Liver (tissue), 9 donors: ENCODE results near the gene ZNFX1. TPM values are rescaled to one million over a fixed set of nuclear protein-coding genes. Genes with fewer than 3 reads are reported as not detected.
A peak's percentile ranks its signal among the peaks of the same experiment; 100 is the strongest.
"Not testable (repeated sequence)": the region's sequence is repeated elsewhere in the genome, so short reads cannot be mapped to it uniquely, and the experiment has no call there.

ENCODE experiments used
- DNase-seq: peaks from one replicate; pipeline ENCODE4 v3.0.0-alpha.2; 2017; ENCODE audit warnings: low spot score
- H3K27ac ChIP-seq, 2 donors: one replicate each; pipeline ENCODE4 v1.7.0; 2013; ENCODE audit warnings: inconsistent platforms in 2 of 2, low read length in 2 of 2, control low read depth in 1 of 2, low read depth in 1 of 2, mild to moderate bottlenecking in 1 of 2
- H3K27me3 ChIP-seq, 4 donors: one replicate each; pipeline versions ENCODE4 v1.6.1 to v1.7.0; 2013; ENCODE audit warnings: low read length in 3 of 4, inconsistent platforms in 1 of 4, mild to moderate bottlenecking in 1 of 4, moderate library complexity in 1 of 4; ENCODE audit not compliant: control insufficient read depth in 4 of 4, insufficient read depth in 4 of 4
- H3K36me3 ChIP-seq, 4 donors: one replicate each; pipeline versions ENCODE4 v1.6.1 to v1.7.0; 2013; ENCODE audit warnings: low read length in 3 of 4, mild to moderate bottlenecking in 3 of 4, low read depth in 1 of 4, moderate library complexity in 1 of 4; ENCODE audit not compliant: control insufficient read depth in 4 of 4, insufficient read depth in 3 of 4
- H3K4me1 ChIP-seq, 4 donors: one replicate each; pipeline versions ENCODE4 v1.6.1 to v1.7.0; 2013; ENCODE audit warnings: low read length in 3 of 4, mild to moderate bottlenecking in 3 of 4, moderate library complexity in 1 of 4; ENCODE audit not compliant: control insufficient read depth in 4 of 4, insufficient read depth in 4 of 4
- H3K4me3 ChIP-seq, 3 donors: one replicate each; pipeline versions ENCODE4 v1.6.1 to v1.7.0; 2013; ENCODE audit warnings: low read length in 3 of 3, control low read depth in 1 of 3, low read depth in 1 of 3, mild to moderate bottlenecking in 1 of 3
- H3K9ac ChIP-seq, 2 donors: one replicate each; pipeline ENCODE4 v1.7.0; 2013; ENCODE audit warnings: low read length in 2 of 2, mild to moderate bottlenecking in 2 of 2, moderate library complexity in 2 of 2, control low read depth in 1 of 2, low read depth in 1 of 2
- H3K9me3 ChIP-seq, 4 donors: one replicate each; pipeline versions ENCODE4 v1.6.1 to v1.7.0; 2013; ENCODE audit warnings: low read length in 3 of 4; ENCODE audit not compliant: control insufficient read depth in 4 of 4
- CTCF ChIP-seq: fragments of 150-350 bp; IDR thresholded peaks from 2 replicates; pipeline ENCODE4 v1.5.1; 2017; ENCODE audit warnings: improper control_type of control experiment, low read depth, low read length; ENCODE audit not compliant: missing input control
- EGR1 ChIP-seq, 2 donors: IDR thresholded peaks; 2 replicates each; pipeline ENCODE4 v1.6.1; 2016 to 2018; ENCODE audit warnings: antibody characterized with exemption in 2 of 2, low read depth in 2 of 2
- FOXA1 ChIP-seq: IDR thresholded peaks from 2 replicates; pipeline ENCODE4 v1.6.1; 2016; ENCODE audit warnings: antibody characterized with exemption
- FOXA2 ChIP-seq: IDR thresholded peaks from 2 replicates; pipeline ENCODE4 v1.6.1; 2016; ENCODE audit warnings: antibody characterized with exemption
- HNF4A ChIP-seq, 2 donors: conservative IDR thresholded peaks; 2 replicates each; pipeline ENCODE4 v1.6.1; 2016; ENCODE audit warnings: antibody characterized with exemption in 2 of 2, mild to moderate bottlenecking in 2 of 2
- HNF4G ChIP-seq: IDR thresholded peaks from 2 replicates; pipeline ENCODE4 v1.6.1; 2016; ENCODE audit warnings: antibody characterized with exemption
- REST ChIP-seq: IDR thresholded peaks from 2 replicates; pipeline ENCODE4 v1.6.1; 2016; ENCODE audit warnings: antibody characterized with exemption, mild to moderate bottlenecking
- RXRA ChIP-seq, 2 donors: IDR thresholded peaks; 2 replicates each; pipeline ENCODE4 v1.6.1; 2017 to 2018; ENCODE audit warnings: antibody characterized with exemption in 2 of 2, mild to moderate bottlenecking in 1 of 2
- TAF1 ChIP-seq: conservative IDR thresholded peaks from 2 replicates; pipeline ENCODE4 v1.6.1; 2016; ENCODE audit warnings: antibody characterized with exemption, mild to moderate bottlenecking
- YY1 ChIP-seq: IDR thresholded peaks from 2 replicates; pipeline ENCODE4 v1.6.1; 2016; ENCODE audit warnings: antibody characterized with exemption, mild to moderate bottlenecking
- ZBTB33 ChIP-seq: IDR thresholded peaks from 2 replicates; pipeline ENCODE4 v1.6.1; 2016; ENCODE audit warnings: antibody characterized with exemption
- WGBS: extraction: QIAGEN DNeasy Blood & Tissue Kit; methylation state at CpG from one replicate; pipeline ENCODE4 v1.1.7; 2013; 5-methylcytosine and 5-hydroxymethylcytosine counted together
- polyA plus RNA-seq, 2 donors: library from polyadenylated mRNA; stranded (reverse) in 1 of 2; unstranded in 1 of 2; fragments of 200-250 nt in 1 of 2; fragments of >200 nt in 1 of 2; fragmentation: Nextera tagmentation in 1 of 2; extraction: Ambion mirVana in 1 of 2; gene quantifications; one replicate each; pipeline versions ENCODE4 v1.2.1 to v1.2.3, GENCODE V29; 2013 to 2015
- total RNA-seq, 2 donors: library from RNA; depleted of rRNA; stranded (reverse); fragments of >200 nt; gene quantifications; one replicate each; pipeline ENCODE4 v1.2.3, GENCODE V29; 2014
- TF ChIP-seq, protein P1 (sequence below): IDR thresholded peaks from 2 replicates; pipeline ENCODE4 v1.6.1; 2016; ENCODE audit warnings: antibody characterized with exemption
- donor health status: healthy.
- donor health status: healthy.
- donor health status: healthy.
- donor health status: healthy.
- donor health status: healthy.

The ZNFX1 gene
- total and polyA plus RNA-seq, 4 donors, result 6.9 to 16.1 (median 8.7) TPM

- 87% methylated on average over 6 of the region's 6 CpGs for WGBS
- H3K27me3 ChIP-seq, result no peaks in the 10 kb centered on the region
- no peak overlapping the region for H3K27ac ChIP-seq
- H3K36me3 ChIP-seq, result no peaks in the 10 kb centered on the region
- no peaks in the 10 kb centered on the region for H3K9me3 ChIP-seq
- no peak for DNase-seq
- TF ChIP-seq YY1, result peak; percentile 32
- no peak for TF ChIP-seq FOXA1
- no peaks in the 10 kb centered on the region for H3K4me1 ChIP-seq
- H3K4me3 ChIP-seq, result no peak overlapping the region
- H3K9ac ChIP-seq, result no peak overlapping the region
These were observed 20.0 kb upstream of the ZNFX1 start for GRCh38 chr20:49297605-49298530.

DNA sequence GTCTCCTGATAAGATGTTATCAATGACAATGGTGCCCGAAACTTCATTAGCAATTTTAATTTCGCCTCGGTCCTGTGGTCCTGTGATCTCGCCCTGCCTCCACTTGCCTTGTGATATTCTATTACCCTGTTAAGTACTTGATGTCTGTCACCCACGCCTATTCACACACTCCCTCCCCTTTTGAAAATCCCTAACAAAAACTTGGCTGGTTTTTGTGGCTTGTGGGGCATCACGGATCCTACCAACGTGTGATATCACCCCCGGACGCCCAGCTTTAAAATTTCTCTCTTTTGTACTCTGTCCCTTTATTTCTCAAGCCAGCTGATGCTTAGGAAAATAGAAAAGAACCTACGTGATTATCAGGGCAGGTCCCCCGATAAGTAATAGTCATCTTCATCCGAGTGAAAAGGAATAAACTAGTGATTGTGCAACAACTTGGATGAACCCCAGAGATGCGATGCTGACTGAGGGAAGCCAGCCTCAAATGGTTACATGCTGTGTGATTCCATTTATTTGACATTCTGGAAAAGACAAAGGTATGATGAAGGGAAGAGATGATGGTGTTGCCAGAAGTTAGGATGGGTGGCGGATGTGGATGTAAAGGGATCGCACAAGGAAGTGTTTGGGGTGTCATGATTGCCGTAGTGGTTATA is 16.3 kb upstream of the ZNFX1 start:
- WGBS, result 79% methylated on average over 16 of the region's 16 CpGs
- H3K27me3 ChIP-seq, H3K27ac ChIP-seq, H3K9ac ChIP-seq, H3K9me3 ChIP-seq, H3K4me1 ChIP-seq, DNase-seq, H3K4me3 ChIP-seq: not testable (repeated sequence)
- H3K36me3 ChIP-seq, result peaks cover 8 to 25% (median 18%) of the 10 kb centered on the region in 4 donors

GRCh38 chr20:49293122-49293521 is 15.3 kb upstream of the ZNFX1 start:
- peaks cover 16 to 35% (median 28%) of the 10 kb centered on the region in 4 donors for H3K36me3 ChIP-seq

More at GRCh38 chr20:49293122-49293521, 15.3 kb upstream of the ZNFX1 start:
- DNase-seq, result no peak
- TF ChIP-seq YY1 (no peak), HNF4G (no peak), RXRA (IDR thresholded peaks at IDR 0.05) (no peak), REST (no peak), CTCF (no peak), TAF1 (no peak), ZBTB33 (no peak), EGR1 (IDR thresholded peaks at IDR 0.05; ENCODE audit: low read depth in 2 of 2) (no peak), FOXA2 (no peak), HNF4A (conservative IDR thresholded peaks at IDR 0.05) (no peak)
- TF ChIP-seq, protein P1, sequence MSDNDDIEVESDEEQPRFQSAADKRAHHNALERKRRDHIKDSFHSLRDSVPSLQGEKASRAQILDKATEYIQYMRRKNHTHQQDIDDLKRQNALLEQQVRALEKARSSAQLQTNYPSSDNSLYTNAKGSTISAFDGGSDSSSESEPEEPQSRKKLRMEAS, result no peak
- WGBS, result 97% methylated on average over 6 of the region's 6 CpGs
- Histone ChIP-seq H3K4me1 (no peaks in the 10 kb centered on the region), H3K27me3 (no peaks in the 10 kb centered on the region), H3K9me3 (no peaks in the 10 kb centered on the region), H3K9ac (no peak overlapping the region), H3K4me3 (no peak overlapping the region), H3K27ac (no peak overlapping the region)
